Stomach (tissue), 9 donors: ENCODE results near the gene RBM10. TPM values are rescaled to one million over a fixed set of nuclear protein-coding genes. Genes with fewer than 3 reads are reported as not detected.

Experiments used
- DNase-seq, 2 donors: peaks; one replicate each; pipeline versions ENCODE4 v3.0.0 to v3.0.0-alpha.2; 2013 to 2019
- H3K27ac ChIP-seq, 5 donors: fragments of 200-600 bp in 4 of 5; sonication (generic) in 4 of 5; one replicate each; pipeline ENCODE4 v1.5.1; 2013 to 2019; ENCODE audit warnings: mild to moderate bottlenecking in 1 of 5, moderate library complexity in 1 of 5
- H3K27me3 ChIP-seq, 3 donors: fragments of 200-600 bp; sonication (generic); one replicate each; pipeline ENCODE4 v1.5.1; 2017 to 2019; ENCODE audit warnings: mixed run types in 1 of 3
- H3K36me3 ChIP-seq, 4 donors: fragments of 200-600 bp; sonication (generic); 1 replicate in 3 of 4; 2 replicates in 1 of 4; pipeline ENCODE4 v1.5.1; 2016 to 2019
- H3K4me1 ChIP-seq, 4 donors: fragments of 200-600 bp; sonication (generic); one replicate each; pipeline ENCODE4 v1.5.1; 2016 to 2019
- H3K4me3 ChIP-seq, 4 donors: fragments of 200-600 bp; sonication (generic) in 3 of 4; one replicate each; pipeline ENCODE4 v1.5.1; 2016 to 2019; ENCODE audit warnings: mild to moderate bottlenecking in 1 of 4
- H3K9me3 ChIP-seq, 4 donors: fragments of 200-600 bp; sonication (generic); one replicate each; pipeline ENCODE4 v1.5.1; 2016 to 2019
- EP300 ChIP-seq: sonication (generic); formaldehyde crosslinking; IDR thresholded peaks from one replicate; pipeline ENCODE4 v1.6.1; 2017; ENCODE audit warnings: antibody characterized with exemption
- POLR2A ChIP-seq, 4 donors: fragments of 450-650 bp; IDR thresholded peaks; one replicate each; pipeline ENCODE4 v1.6.1; 2016; ENCODE audit warnings: antibody characterized with exemption in 4 of 4, control low read depth in 2 of 4, mild to moderate bottlenecking in 1 of 4, moderate library complexity in 1 of 4
- POLR2AphosphoS5 ChIP-seq, 3 donors: sonication (generic); formaldehyde crosslinking; IDR thresholded peaks; one replicate each; pipeline ENCODE4 v1.6.1; 2016; ENCODE audit warnings: antibody characterized with exemption in 3 of 3
- whole genome bisulfite sequencing, 5 donors: extraction: QIAGEN DNeasy Blood & Tissue Kit in 3 of 5; methylation state at CpG; one replicate each; pipeline versions ENCODE4 v1.1.5 to v1.1.7; 2013 to 2018; 5-methylcytosine and 5-hydroxymethylcytosine counted together
- intact Hi-C: fragments of 100-400 bp; cut with DNase I; formaldehyde crosslinking; loops from one replicate; pipeline ENCODE4 v1.15.1; 2023; ENCODE audit warnings: low total_unique reads
- polyA plus RNA-seq, 3 donors: library from polyadenylated mRNA; stranded (reverse); fragments of 200-250 nt; gene quantifications; one replicate each; pipeline ENCODE4 v1.2.3, GENCODE V29; 2013
- total RNA-seq, 5 donors: library from RNA; depleted of rRNA; stranded (reverse); fragments of >200 nt; gene quantifications; one replicate each; pipeline versions ENCODE4 v1.1.0 to v1.2.3, GENCODE V29; 2014 to 2016
- TF ChIP-seq, protein P1 (sequence below), 7 experiments: fragments of 450-650 bp in 4 of 7; fragments of 200-600 bp in 3 of 7; sonication (generic) in 3 of 7; IDR thresholded peaks; one replicate each; pipeline ENCODE4 v1.5.1; 2016 to 2019; ENCODE audit warnings: antibody characterized with exemption in 7 of 7, control low read depth in 2 of 7, mild to moderate bottlenecking in 1 of 7
- donor health status: healthy with polysubstance abuse.
- donor health status: Bipolar disorder and iron deficiency.
- donor health status: healthy.

Gene RBM10
- total and polyA plus RNA-seq, 8 donors, result 1.8 to 51.3 (median 24.9) TPM

DNA sequence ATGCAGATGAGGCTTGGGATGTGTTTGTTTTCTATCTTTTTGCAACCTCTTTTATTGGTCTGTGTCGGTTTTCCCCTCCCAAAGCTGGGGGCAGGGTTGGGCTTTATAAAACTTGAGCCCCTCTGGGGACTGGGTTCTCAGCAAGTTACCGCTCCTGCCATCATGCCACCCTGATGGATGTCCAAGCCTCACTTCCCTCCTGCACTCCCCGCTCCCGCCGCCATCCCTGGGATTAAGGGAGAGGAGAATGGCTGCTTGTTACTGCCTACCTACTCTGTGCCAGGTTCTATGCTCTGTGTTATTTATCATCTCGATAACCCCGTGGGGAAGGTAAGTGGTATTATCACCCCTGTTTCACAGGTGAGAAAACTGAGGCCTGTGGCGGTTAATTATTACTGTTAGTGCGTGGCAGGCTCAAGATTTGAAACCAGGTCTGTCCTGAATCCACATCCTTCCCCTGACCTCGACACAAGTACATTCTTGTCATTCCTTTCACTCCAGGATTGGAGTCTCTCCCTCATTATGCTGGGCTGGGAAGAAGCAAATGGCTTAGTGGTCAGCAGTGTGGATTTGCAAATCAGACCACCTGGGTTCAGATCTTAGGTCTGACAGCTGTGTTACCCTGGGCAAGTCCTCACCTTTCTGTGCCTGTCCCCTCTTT lies 53.1 kb downstream of the RBM10 start:
- TF ChIP-seq POLR2A (IDR thresholded peaks at IDR 0.05) (no peak), EP300 (no peak), POLR2AphosphoS5 (IDR thresholded peaks at IDR 0.05) (no peak)
- TF ChIP-seq, protein P1, sequence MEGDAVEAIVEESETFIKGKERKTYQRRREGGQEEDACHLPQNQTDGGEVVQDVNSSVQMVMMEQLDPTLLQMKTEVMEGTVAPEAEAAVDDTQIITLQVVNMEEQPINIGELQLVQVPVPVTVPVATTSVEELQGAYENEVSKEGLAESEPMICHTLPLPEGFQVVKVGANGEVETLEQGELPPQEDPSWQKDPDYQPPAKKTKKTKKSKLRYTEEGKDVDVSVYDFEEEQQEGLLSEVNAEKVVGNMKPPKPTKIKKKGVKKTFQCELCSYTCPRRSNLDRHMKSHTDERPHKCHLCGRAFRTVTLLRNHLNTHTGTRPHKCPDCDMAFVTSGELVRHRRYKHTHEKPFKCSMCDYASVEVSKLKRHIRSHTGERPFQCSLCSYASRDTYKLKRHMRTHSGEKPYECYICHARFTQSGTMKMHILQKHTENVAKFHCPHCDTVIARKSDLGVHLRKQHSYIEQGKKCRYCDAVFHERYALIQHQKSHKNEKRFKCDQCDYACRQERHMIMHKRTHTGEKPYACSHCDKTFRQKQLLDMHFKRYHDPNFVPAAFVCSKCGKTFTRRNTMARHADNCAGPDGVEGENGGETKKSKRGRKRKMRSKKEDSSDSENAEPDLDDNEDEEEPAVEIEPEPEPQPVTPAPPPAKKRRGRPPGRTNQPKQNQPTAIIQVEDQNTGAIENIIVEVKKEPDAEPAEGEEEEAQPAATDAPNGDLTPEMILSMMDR (IDR thresholded peaks at IDR 0.05), result no peak
- no peaks in the 10 kb centered on the region for H3K27me3 ChIP-seq
- H3K27ac ChIP-seq, result peak overlapping the region in 1 of 5 donors; percentile 13
- no peaks in the 10 kb centered on the region for H3K9me3 ChIP-seq
- WGBS, 5 donors, result 48 to 84% (median 74%) methylated on average over 6 to 10 of the region's 10 CpGs
- intact Hi-C loops, result loop anchor here (10.0 kb wide), 2 partner anchors 187 to 327 kb away; no protein-coding TSS in a partner anchor
- DNase-seq, result no peak
- H3K4me3 ChIP-seq, result peak overlapping the region in 1 of 4 donors; percentile 0
- H3K36me3 ChIP-seq, result peaks cover 43 to 55% (median 53%) of the 10 kb centered on the region in 4 donors
- H3K4me1 ChIP-seq, result peaks cover 20 to 51% (median 43%) of the 10 kb centered on the region in 4 donors

DNA sequence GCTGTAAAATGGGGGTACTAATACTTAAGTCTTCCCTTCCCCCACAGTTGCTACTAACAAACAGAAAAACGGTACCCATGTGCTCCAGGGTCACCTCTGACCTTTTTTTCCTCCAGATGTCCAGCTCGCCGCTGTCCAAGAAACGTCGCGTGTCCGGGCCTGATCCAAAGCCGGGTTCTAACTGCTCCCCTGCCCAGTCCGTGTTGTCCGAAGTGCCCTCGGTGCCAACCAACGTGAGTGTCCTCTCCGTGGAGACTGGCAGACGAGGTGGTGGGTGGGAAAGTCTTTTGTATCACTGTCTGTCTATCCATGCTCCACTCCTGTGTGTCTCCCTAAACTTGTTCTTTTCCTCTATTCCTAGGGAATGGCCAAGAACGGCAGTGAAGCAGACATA lies 53.7 kb downstream of the RBM10 start:
- no peak for DNase-seq
- peaks cover 46 to 60% (median 58%) of the 10 kb centered on the region in 4 donors for H3K36me3 ChIP-seq
- intact Hi-C loops, result loop anchor here (10.0 kb wide), 2 partner anchors 186 to 326 kb away; no protein-coding TSS in a partner anchor
- no peak for TF ChIP-seq EP300
- TF ChIP-seq POLR2AphosphoS5 (IDR thresholded peaks at IDR 0.05), result no peak
- TF ChIP-seq, protein P1 (IDR thresholded peaks at IDR 0.05), result no peak
- peak overlapping the region in 1 of 5 donors; percentile 13 for H3K27ac ChIP-seq
- WGBS, 5 donors, result 65 to 84% (median 80%) methylated on average over 10 to 15 of the region's 15 CpGs
- peaks cover 20 to 48% (median 40%) of the 10 kb centered on the region in 4 donors for H3K4me1 ChIP-seq
- no peaks in the 10 kb centered on the region for H3K27me3 ChIP-seq
- H3K4me3 ChIP-seq, result peak overlapping the region in 1 of 4 donors; percentile 0
- no peaks in the 10 kb centered on the region for H3K9me3 ChIP-seq

- Histone ChIP-seq H3K4me1 (peaks cover 20 to 46% (median 40%) of the 10 kb centered on the region in 4 donors), H3K9me3 (no peaks in the 10 kb centered on the region), H3K27ac (no peak overlapping the region), H3K36me3 (peaks cover 46 to 66% (median 64%) of the 10 kb centered on the region in 4 donors), H3K4me3 (no peak overlapping the region), H3K27me3 (no peaks in the 10 kb centered on the region)
- intact Hi-C loops, result loop anchor here (10.0 kb wide), 2 partner anchors 186 to 326 kb away; no protein-coding TSS in a partner anchor
- WGBS, 5 donors, result 78 to 94% (median 90%) methylated on average over 7 to 10 of the region's 10 CpGs
- TF ChIP-seq EP300 (no peak), POLR2AphosphoS5 (IDR thresholded peaks at IDR 0.05) (no peak), POLR2A (IDR thresholded peaks at IDR 0.05) (no peak)
- TF ChIP-seq, protein P1 (IDR thresholded peaks at IDR 0.05), result no peak
- no peak for DNase-seq
These were observed 54.3 kb downstream of the RBM10 start for GRCh38 chrX:47199286-47199685.

- H3K27me3 ChIP-seq, result no peaks in the 10 kb centered on the region
- intact Hi-C loops, result no loop called here
- peaks cover 46 to 79% (median 77%) of the 10 kb centered on the region in 4 donors for H3K36me3 ChIP-seq
- no peaks in the 10 kb centered on the region for H3K9me3 ChIP-seq
- peak in 1 of 2 donors; percentile 40 for DNase-seq
- no peak overlapping the region for H3K4me3 ChIP-seq
- TF ChIP-seq POLR2A (IDR thresholded peaks at IDR 0.05), result no peak
- TF ChIP-seq POLR2AphosphoS5 (IDR thresholded peaks at IDR 0.05), result no peak
- TF ChIP-seq, protein P1 (IDR thresholded peaks at IDR 0.05), result no peak
- no peak for TF ChIP-seq EP300
- no peak overlapping the region for H3K27ac ChIP-seq
- peaks cover 15 to 33% (median 28%) of the 10 kb centered on the region in 4 donors for H3K4me1 ChIP-seq
- 71 to 83% (median 78%) methylated on average over 9 of the region's 9 CpGs for WGBS, 5 donors
These were observed 55.5 kb downstream of the RBM10 start for GRCh38 chrX:47200385-47201150.
